Peyer's patch (tissue), 4 donors: ENCODE data around the gene RUSC1.

Experiments
- CTCF ChIP-seq, 6 experiments: fragments of 450-650 bp in 4 of 6; fragments of 200-600 bp in 2 of 6; sonication (generic) in 1 of 6; IDR thresholded peaks; one replicate each; pipeline ENCODE4 v1.5.1; 2017 to 2019; ENCODE audit warnings: antibody characterized with exemption in 6 of 6, mild to moderate bottlenecking in 3 of 6, moderate library complexity in 1 of 6
- POLR2A ChIP-seq, 2 donors: fragments of 450-650 bp; IDR thresholded peaks; one replicate each; pipeline ENCODE4 v1.5.1; 2017; ENCODE audit warnings: antibody characterized with exemption in 2 of 2, mild to moderate bottlenecking in 2 of 2, moderate library complexity in 2 of 2

- no peak for TF ChIP-seq CTCF (IDR thresholded peaks at IDR 0.05)
- no peak for TF ChIP-seq POLR2A (IDR thresholded peaks at IDR 0.05)
Observed at GRCh38 chr1:155313261-155313660, 7.4 kb upstream of the RUSC1 start.
